ENCODE data around the gene NCDN.

The NCDN gene

DNA sequence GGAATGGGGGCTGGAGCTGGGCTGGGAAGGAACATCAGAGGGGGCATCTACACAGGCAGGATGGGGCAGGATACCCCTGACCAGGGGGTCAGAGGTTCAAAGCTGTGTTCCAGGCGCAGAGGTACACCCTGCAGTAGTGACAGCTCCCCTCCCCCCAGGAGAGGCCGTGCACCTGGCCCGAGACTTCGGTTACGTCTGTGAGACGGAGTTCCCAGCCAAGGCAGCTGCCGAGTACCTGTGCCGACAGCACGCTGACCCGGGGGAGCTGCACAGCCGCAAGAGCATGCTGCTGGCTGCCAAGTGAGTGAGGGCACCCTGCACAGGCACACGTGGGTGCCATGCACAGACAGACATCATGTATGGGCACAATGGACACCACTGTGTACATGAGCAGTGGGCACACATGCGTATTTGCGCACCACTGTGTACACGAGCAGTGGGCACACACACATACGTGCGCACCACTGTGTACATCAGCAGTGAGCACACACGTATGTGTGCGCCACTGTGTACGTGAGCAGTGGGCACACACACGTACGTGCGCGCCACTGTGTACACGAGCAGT lies 33.0 kb downstream of the NCDN start:
- DNase-seq (ENCODE audit: low read depth in 2 of 2), result no peak

GRCh38 chr1:35591211-35591610 lies 33.6 kb downstream of the NCDN start:
- DNase-seq (ENCODE audit: low read depth in 2 of 2), result no peak

DNA sequence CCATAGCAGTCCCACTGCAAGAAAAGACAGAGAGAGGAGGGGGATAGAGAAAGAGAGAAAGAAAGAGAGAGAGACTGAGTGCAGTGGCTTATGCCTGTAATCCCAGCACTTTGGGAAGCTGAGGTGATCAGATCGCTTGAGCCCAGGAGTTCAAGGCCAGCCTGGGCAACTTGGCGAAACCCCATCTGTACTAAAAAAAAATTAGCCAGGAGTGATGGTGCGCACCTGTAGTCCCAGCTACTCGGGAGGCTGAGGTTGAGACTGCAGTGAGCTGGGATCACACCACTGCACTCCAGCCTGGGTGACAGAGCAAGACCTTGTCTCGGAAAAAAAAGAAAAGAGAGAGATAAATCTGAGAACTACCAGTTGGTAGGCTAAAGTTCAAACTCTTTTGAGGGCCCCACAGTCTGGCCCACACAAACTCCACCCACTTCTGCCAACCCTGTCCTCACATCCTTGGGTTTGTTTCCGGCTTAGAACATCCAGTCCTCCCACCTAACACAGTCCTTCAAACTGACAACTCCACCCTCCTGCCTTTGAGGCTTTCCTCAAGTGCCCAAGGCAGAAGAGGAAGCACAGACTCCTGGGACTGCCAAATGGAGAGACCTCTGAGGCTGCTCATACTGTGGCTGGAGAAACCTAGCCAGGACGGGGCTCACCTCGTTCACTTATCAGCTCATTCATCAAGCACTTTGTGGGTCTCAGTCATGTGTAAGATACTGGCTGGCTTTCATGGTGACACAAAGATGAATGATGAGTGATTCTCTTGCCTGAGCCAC lies 35.6 kb downstream of the NCDN start:
- no peak for DNase-seq (ENCODE audit: low read depth in 2 of 2)

DNA sequence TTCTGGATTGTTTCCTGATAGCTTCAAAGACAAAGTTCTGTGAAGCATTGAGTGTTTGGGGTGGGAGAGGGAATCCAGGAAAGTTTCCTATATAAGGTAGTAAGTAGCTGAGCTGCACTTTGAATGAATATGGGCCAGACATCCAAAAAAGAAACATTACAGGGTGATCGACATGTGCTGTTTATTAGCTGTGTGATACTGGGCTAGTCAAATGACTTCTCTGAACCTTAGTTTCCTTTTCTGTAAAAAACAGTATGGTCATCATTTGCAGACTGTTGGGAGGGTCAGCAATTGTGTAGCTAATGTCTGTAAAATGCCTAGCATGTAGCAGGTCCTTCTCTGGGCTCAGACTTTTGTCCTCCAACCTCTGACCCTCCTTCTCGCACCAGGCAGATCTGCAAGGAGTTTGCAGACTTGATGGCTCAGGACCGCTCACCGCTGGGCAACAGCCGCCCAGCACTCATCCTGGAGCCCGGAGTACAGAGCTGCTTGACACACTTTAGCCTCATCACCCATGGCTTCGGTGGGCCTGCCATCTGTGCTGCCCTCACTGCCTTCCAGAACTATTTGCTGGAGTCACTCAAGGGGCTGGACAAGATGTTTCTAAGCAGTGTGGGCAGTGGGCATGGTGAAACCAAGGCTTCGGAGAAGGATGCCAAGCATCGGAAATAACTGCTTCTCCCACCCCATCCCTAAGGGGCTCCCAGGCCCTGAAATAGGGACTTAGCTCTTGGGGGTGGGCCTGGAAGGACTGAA lies 36.6 kb downstream of the NCDN start:
- DNase-seq (ENCODE audit: low read depth in 2 of 2), result no peak

DNA sequence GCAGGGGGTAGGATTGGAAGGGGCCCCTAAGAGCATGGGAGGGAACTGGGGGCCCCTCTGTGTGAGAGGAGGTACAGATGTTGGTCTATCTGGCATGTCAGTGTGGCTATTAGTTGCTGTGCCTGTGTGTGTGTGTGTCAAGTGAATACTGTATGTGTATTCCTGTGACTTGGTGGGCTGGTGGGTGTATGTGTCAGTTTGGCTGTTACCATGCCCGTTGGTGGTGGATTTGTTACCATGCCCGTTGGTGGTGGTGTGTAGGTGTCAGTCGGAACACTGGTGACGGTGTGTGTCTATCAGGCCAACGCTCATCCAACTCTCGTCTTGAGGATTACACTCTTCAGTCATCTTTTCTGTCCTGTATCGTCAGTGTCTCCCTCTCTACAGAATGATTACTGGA lies 38.1 kb downstream of the NCDN start:
- no peak for DNase-seq (ENCODE audit: low read depth in 2 of 2)

DNA sequence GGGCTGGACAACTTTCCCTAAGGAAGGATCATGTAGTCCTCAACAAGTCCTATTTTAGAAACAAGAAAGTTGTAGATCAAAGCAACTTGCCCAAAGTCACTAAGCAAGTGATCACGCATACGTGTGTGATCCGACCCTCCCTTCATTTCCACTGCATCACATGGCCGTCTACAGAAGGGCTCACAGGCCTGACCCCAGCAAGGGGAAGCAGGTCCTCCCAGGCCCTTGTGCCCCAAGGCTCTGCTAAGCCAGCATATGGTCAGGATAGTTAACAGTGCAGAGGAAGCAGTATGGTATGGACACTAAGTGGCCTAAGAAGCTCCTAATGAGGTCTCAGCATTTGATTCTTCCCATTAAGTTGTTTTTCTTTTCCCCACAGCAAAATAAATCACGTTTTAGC lies 40.3 kb downstream of the NCDN start:
- DNase-seq (ENCODE audit: low read depth in 2 of 2), result no peak

- no peak for DNase-seq (ENCODE audit: low read depth in 2 of 2)
Observed at GRCh38 chr1:35598895-35599294, 41.3 kb downstream of the NCDN start.

GRCh38 chr1:35599411-35599810 lies 41.8 kb downstream of the NCDN start:
- DNase-seq (ENCODE audit: low read depth in 2 of 2), result no peak

DNA sequence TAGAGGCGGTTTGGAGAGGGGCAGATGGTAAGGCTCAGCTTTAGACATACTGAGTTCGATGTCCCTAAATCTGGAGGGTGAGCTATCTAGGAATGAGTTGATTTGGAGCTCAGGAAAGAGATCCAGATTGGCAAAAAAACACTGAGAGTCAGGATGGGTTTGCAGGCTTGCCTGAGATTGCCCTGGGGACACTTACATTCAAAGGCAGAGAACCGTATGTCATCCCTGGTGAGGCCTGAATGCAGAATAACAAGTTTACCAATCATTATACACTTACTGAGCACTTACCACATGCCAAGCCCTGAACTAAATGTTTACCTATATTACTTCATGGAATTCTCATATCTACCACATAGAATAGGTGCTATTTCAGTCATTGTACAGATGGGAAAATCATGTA lies 43.0 kb downstream of the NCDN start:
- no peak for DNase-seq (ENCODE audit: low read depth in 2 of 2)

GRCh38 chr1:35603468-35603867 lies 45.9 kb downstream of the NCDN start:
- DNase-seq (ENCODE audit: low read depth in 2 of 2), result no peak

- no peak for DNase-seq (ENCODE audit: low read depth in 2 of 2)
Observed at GRCh38 chr1:35603941-35604340, 46.3 kb downstream of the NCDN start.

DNA sequence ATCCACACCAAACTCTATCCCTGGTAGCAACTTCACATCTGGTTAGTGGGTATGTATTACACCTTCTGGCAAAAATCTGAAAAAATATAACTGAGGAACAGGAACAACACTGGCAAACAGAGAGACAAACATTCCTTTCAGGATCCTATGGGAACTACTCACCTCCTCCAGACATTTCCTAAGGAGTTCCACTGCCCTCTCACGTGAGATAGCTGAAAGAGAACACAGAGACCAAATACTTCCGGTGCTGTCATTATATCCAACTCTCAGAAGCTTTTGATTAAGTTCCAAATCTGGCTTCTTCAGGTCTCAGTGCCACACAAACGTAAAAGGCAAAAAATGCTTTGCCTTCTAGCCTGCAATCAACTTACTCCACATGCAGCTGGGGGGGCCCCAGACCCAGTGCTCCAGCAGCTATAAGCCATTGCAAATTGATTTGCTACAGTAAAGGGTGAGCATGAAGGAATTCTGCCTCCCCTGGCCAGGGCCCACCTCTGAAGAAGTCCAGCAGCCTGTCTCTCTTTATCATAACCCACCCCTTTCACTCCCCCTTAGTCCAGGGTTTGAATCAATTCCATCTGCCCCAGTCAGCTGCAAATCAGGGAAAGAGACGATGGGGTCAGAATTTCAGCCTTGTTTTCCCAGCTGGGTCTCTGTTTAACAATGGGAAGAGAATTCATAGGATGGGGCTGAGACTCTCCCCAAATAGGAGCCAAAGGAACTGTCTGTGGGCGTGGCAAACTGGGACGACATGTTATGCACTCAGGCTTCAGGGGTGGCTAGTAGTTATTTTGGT lies 47.7 kb downstream of the NCDN start:
- no peak for DNase-seq (ENCODE audit: low read depth in 2 of 2)

DNA sequence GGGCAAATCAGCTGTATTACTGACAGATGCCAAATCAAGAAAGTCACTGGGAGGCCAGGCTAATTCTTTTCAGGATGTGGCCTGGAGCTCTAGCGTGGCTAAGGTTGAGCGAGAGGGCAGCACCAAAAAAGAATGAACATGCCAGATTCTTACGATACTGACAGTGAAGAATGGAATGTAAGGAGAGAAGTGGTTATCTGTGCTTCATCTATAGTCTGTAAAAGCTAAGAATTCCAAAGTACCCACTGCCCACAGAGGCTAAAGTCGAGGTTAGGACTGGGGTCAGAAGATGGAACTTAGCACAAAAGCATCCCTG lies 48.2 kb downstream of the NCDN start:
- no peak for DNase-seq (ENCODE audit: low read depth in 2 of 2)

DNA sequence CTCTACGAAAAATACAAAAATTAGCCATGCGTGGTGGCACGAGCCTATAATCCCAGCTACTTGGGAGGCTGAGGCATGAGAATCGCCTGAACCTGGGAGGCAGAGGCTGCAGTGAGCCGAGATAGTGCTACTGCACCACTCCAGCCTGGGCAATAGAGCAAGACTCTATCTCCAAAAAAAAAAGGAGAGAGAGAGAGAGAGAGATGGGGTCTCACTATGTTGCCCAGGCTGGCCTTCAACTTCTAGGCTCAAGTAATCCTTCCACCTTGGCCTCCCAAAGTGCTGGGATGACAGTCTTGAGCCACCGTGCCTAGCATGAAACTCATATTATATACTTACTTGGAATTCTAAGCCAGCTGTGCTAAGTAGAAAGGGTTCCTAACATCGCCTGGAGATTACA lies 54.1 kb downstream of the NCDN start:
- no peak for DNase-seq (ENCODE audit: low read depth in 2 of 2)

DNA sequence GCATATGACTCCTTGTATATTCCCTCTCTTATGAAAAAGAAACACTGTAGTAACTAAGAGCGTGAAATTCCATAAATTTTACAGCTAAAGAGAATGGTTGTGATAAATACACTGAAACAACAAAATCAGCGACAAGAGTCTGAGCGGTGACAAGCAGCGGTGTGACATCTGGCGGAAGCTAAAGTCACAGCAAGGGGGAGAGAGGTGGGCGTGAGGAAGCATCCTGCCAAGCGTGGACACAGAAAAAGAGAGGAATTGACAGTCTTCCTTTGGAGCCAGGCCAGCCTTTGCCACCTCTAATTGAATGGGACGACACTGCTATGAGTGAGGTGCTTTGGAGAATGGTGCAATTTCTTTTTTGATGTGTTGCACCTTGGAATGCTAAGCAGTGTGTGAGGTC lies 57.8 kb downstream of the NCDN start:
- DNase-seq (ENCODE audit: low read depth in 2 of 2), result no peak
